ENCODE results near the gene NPBWR2.

DNA sequence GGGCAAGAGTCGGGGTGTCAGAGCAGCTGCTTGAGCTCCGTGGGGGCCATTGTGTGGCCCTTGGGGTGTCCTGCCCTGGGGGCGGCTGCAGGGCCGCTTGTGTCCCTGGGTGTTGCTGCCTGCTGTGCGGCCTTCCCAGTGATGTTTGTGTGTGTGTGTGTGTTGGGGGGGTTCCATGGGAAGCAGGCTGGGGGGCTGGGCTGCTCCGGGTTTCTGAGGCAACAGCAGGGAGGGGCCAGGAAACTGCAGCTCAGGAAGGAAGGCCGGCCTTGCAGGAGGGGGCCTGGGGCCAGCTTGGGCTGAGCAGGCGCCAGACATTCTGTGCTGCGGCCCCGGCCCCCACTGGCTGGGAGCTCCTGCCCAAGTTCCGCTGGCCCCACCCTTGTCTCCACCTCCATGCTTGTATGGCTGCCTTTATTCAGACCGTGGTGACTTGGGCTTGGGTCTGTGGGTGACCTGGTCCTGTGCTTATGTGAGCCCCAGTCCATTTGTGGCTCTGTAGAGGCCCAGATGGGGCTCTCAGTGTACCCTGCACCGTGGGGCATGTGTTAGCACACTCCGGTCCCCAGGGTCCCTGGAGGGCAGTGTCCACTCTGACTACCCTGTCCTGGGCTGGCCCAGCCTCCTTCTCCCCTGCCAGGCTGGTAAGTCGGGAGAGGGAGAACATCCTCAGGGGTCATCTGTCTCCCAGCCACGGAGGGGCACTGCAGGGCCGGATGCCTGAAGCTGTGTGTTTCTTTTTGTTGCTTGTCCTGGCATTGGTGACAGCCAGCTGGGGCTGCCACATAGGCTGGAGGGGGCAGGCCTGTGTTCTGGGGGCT is 53.3 kb downstream of the NPBWR2 start:
- no peak for TF ChIP-seq GATA1 (IDR thresholded peaks at IDR 0.05; ENCODE audit: low read depth, low read length)
- no peak for TF ChIP-seq POLR2A (IDR thresholded peaks at IDR 0.05; ENCODE audit: low read length)
